Nephron progenitor cell (in vitro differentiated cells): ENCODE measurements around the gene RPS6KB2.

Experiments used
- DNase-seq: peaks from one replicate; pipeline ENCODE4 v3.0.0; 2021
- H3K27ac Mint-ChIP-seq: 2 replicates; pipeline ENCODE4 v1.8.0; 2021; ENCODE audit warnings: mild to moderate bottlenecking, moderate library complexity, mixed read lengths
- H3K27me3 Mint-ChIP-seq: 2 replicates; pipeline ENCODE4 v1.8.0; 2021; ENCODE audit warnings: mild to moderate bottlenecking, low read depth, mixed read lengths; ENCODE audit not compliant: poor library complexity
- H3K36me3 Mint-ChIP-seq: 2 replicates; pipeline ENCODE4 v1.8.0; 2021; ENCODE audit warnings: low read depth, mixed read lengths
- H3K4me1 Mint-ChIP-seq: 2 replicates; pipeline ENCODE4 v1.8.0; 2021; ENCODE audit warnings: mixed read lengths
- H3K4me3 Mint-ChIP-seq: 2 replicates; pipeline ENCODE4 v1.8.0; 2021; ENCODE audit warnings: mild to moderate bottlenecking, moderate library complexity, mixed read lengths
- H3K9me3 Mint-ChIP-seq: 2 replicates; pipeline ENCODE4 v1.8.0; 2021; ENCODE audit warnings: mild to moderate bottlenecking, moderate library complexity, mixed read lengths
- TF ChIP-seq, protein P1 (sequence below): fragments of 200-600 bp; sonication (generic); IDR thresholded peaks from 2 replicates; pipeline ENCODE4 v1.5.0; 2021; ENCODE audit warnings: antibody characterized with exemption

The RPS6KB2 gene

DNA sequence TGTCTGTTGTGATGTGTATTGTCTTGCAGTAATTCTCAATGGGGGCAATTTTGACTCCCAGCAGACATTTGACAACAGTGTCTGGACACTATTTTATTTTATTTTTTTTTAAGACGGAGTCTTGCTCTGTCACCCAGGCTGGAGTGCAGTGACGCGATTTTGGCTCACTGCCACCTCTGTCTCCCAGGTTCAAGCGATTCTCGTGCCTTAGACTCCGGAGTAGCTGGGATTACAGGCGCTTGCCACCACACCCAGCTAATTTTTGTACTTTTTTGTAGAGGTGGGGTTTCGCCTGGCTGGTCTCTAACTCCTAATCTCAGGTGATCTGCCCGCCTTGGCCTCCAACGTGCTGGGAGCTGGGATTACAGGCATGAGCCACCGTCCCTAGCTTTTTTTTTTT is 1.4 kb downstream of the RPS6KB2 start:
- DNase-seq, result no peak
- peak overlapping the region; percentile 96 for H3K4me3 Mint-ChIP-seq
- H3K27ac Mint-ChIP-seq, result no peak overlapping the region
- TF ChIP-seq, protein P1, sequence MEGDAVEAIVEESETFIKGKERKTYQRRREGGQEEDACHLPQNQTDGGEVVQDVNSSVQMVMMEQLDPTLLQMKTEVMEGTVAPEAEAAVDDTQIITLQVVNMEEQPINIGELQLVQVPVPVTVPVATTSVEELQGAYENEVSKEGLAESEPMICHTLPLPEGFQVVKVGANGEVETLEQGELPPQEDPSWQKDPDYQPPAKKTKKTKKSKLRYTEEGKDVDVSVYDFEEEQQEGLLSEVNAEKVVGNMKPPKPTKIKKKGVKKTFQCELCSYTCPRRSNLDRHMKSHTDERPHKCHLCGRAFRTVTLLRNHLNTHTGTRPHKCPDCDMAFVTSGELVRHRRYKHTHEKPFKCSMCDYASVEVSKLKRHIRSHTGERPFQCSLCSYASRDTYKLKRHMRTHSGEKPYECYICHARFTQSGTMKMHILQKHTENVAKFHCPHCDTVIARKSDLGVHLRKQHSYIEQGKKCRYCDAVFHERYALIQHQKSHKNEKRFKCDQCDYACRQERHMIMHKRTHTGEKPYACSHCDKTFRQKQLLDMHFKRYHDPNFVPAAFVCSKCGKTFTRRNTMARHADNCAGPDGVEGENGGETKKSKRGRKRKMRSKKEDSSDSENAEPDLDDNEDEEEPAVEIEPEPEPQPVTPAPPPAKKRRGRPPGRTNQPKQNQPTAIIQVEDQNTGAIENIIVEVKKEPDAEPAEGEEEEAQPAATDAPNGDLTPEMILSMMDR, result no peak
- H3K9me3 Mint-ChIP-seq, result no peaks in the 10 kb centered on the region
- H3K36me3 Mint-ChIP-seq, result peaks cover 9% of the 10 kb centered on the region
- H3K4me1 Mint-ChIP-seq, result peaks cover 19% of the 10 kb centered on the region
- peaks cover 4% of the 10 kb centered on the region for H3K27me3 Mint-ChIP-seq

DNA sequence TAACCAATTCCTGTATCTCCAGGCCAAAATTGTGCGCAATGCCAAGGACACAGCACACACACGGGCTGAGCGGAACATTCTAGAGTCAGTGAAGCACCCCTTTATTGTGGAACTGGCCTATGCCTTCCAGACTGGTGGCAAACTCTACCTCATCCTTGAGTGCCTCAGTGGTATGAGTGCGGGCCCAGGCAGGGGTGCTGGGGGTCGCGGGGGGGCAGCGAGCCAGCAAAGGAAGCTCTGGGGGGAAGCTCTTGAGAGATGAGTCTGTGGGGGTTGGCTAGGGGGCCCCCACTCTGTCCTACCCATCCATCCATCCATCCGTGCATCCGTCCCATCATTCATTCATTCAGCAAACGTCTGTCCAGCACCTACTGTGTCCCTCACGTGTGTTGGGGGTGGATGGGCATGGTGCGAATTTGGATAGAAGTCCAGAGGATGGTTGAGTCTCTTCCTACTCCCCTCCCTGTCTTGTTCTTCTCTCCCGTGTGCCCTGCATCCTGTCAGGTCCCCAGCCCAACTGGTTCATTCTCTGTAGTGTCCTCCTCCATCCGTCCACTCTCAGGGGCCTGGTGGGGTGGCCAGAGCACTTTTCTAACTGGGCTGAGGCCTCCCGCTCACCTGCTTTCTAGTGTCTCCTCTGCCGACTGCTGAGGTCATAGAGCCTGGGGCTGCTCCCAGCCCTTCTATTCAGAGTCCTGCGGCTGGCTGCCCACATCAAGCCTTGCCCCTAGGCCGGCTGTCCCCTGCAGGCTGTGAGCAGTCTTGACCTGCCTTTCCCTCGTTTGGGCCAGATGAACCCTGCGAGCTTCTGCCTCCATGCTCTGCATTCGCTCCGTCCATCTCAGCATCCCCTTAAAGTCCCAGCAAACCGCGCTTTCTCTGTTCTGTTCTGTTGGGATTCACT is 3.3 kb downstream of the RPS6KB2 start:
- TF ChIP-seq, protein P1, result no peak
- Mint-ChIP-seq H3K4me3 (no peak overlapping the region), H3K4me1 (peaks cover 22% of the 10 kb centered on the region), H3K27me3 (no peaks in the 10 kb centered on the region), H3K27ac (peak overlapping the region; percentile 59), H3K9me3 (no peaks in the 10 kb centered on the region), H3K36me3 (peaks cover 9% of the 10 kb centered on the region)
- DNase-seq, result no peak

DNA sequence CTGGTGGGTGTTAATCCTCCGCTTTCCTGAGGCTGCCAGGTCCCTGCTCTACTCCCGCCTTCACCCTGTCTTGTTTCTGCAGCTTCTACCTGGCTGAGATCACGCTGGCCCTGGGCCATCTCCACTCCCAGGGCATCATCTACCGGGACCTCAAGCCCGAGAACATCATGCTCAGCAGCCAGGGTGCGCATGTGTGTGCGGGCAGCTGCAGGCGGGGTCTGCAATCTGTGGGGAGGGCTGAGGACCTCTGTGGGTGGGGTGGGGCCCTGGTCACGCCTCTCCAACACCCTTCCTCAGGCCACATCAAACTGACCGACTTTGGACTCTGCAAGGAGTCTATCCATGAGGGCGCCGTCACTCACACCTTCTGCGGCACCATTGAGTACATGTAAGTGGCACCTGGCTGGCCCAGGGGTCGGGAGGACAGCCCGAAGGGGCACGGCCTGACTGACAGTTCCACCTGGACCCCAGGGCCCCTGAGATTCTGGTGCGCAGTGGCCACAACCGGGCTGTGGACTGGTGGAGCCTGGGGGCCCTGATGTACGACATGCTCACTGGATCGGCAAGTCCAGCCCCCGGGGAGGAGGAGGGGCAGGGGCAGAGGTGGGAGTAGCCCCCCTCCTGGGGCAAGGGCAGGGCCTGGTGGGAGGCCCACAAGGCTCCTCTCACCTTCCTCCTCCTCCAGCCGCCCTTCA is 4.5 kb downstream of the RPS6KB2 start:
- TF ChIP-seq, protein P1, result no peak
- Mint-ChIP-seq H3K9me3 (no peaks in the 10 kb centered on the region), H3K36me3 (peaks cover 9% of the 10 kb centered on the region), H3K27ac (no peak overlapping the region), H3K4me3 (no peak overlapping the region), H3K27me3 (no peaks in the 10 kb centered on the region), H3K4me1 (peaks cover 21% of the 10 kb centered on the region)
- no peak for DNase-seq

DNA sequence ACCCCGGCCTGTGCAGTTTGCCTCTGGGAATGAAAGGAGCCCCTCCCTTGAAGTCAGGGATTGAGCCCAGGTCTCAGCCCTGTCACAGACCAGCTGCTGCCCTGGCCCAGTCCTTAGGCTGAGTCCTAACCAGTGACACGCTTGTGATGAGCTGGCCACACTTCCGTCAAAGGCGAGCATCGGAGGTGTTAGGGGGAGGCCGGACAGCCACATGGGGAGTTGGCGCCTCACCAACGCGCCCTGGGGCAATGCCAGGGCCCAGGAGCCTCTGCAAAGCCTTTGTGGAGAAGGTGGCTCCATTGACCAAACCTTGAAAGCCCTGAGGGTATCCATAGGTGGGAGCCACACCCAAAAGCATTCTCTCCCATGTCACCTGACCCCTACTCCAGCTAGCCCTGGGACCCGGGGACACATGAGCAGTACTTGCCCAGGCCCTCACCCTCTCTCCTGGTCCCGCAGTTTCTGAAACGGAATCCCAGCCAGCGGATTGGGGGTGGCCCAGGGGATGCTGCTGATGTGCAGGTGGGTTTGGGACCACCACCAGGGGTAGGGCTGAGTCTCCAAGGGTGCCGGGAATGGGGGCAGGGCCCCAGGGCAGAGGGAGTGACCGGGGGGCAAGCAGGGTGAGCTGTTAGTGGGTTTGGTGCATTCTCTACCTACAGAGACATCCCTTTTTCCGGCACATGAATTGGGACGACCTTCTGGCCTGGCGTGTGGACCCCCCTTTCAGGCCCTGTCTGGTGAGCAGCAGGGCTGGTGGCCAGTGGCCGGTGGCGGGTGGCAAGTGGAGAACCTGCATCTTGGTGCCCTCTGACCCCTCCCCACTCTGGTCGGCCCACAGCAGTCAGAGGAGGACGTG is 5.5 kb downstream of the RPS6KB2 start:
- Mint-ChIP-seq H3K9me3 (no peaks in the 10 kb centered on the region), H3K27me3 (no peaks in the 10 kb centered on the region), H3K36me3 (peaks cover 9% of the 10 kb centered on the region), H3K4me1 (peaks cover 16% of the 10 kb centered on the region), H3K4me3 (no peak overlapping the region), H3K27ac (peak overlapping the region; percentile 45)
- no peak for DNase-seq
- TF ChIP-seq, protein P1, result no peak

DNA sequence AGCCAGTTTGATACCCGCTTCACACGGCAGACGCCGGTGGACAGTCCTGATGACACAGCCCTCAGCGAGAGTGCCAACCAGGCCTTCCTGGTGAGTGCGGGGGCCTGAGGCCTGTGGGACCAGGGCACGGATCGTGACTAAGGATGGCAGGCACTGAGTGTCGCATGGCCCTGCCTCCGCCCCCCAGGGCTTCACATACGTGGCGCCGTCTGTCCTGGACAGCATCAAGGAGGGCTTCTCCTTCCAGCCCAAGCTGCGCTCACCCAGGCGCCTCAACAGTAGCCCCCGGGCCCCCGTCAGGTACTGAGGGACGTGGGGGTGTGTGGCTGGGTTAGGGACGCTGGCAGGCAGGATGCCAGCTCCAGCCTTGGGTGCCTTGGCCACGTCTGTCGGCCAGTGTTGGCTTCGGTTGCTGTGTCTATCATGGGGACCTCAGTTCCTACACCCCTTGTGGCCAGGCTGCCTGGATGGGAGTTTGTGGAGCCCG is 6.1 kb downstream of the RPS6KB2 start:
- H3K9me3 Mint-ChIP-seq, result no peaks in the 10 kb centered on the region
- H3K27me3 Mint-ChIP-seq, result no peaks in the 10 kb centered on the region
- peaks cover 11% of the 10 kb centered on the region for H3K4me1 Mint-ChIP-seq
- H3K4me3 Mint-ChIP-seq, result no peak overlapping the region
- TF ChIP-seq, protein P1, result no peak
- H3K36me3 Mint-ChIP-seq, result peaks cover 11% of the 10 kb centered on the region
- no peak for DNase-seq
- no peak overlapping the region for H3K27ac Mint-ChIP-seq
